ENCODE data around the gene WASF2.

- TF ChIP-seq THAP11 (CRISPR knock-in tag; IDR thresholded peaks at IDR 0.05) (no peak), ZSCAN12 (CRISPR knock-in tag; IDR thresholded peaks at IDR 0.05) (no peak), EP300 (IDR thresholded peaks at IDR 0.05; ENCODE audit: low read depth in 2 of 2, low read length in 2 of 2) (no peak), EP300 (CRISPR knock-in tag; IDR thresholded peaks at IDR 0.05; ENCODE audit: borderline replicate concordance) (no peak), POLR2AphosphoS5 (IDR thresholded peaks at IDR 0.05; ENCODE audit: low read depth, low read length) (no peak), ZNF230 (CRISPR knock-in tag; IDR thresholded peaks at IDR 0.05) (no peak), JUN (CRISPR knock-in tag; IDR thresholded peaks at IDR 0.05) (no peak), MAX (IDR thresholded peaks at IDR 0.05) (no peak), IRF2 (CRISPR knock-in tag; IDR thresholded peaks at IDR 0.05) (no peak), ZNF142 (CRISPR knock-in tag; IDR thresholded peaks at IDR 0.05) (no peak), ZBTB8A (CRISPR knock-in tag; IDR thresholded peaks at IDR 0.05; ENCODE audit: borderline replicate concordance, low read depth) (no peak), ZNF205 (CRISPR knock-in tag; IDR thresholded peaks at IDR 0.05) (no peak), KDM1A (CRISPR knock-in tag; IDR thresholded peaks at IDR 0.05) (no peak)
- TF ChIP-seq, protein P1, sequence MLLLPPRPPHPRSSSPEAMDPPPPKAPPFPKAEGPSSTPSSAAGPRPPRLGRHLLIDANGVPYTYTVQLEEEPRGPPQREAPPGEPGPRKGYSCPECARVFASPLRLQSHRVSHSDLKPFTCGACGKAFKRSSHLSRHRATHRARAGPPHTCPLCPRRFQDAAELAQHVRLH (CRISPR knock-in tag; IDR thresholded peaks at IDR 0.05; ENCODE audit: borderline replicate concordance, low read depth): no peak
- TF ChIP-seq, protein P2, sequence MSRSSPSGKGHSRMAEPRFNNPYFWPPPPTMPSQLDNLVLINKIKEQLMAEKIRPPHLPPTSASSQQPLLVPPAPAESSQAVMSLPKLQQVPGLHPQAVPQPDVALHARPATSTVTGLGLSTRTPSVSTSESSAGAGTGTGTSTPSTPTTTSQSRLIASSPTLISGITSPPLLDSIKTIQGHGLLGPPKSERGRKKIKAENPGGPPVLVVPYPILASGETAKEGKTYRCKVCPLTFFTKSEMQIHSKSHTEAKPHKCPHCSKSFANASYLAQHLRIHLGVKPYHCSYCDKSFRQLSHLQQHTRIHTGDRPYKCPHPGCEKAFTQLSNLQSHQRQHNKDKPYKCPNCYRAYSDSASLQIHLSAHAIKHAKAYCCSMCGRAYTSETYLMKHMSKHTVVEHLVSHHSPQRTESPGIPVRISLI (CRISPR knock-in tag; IDR thresholded peaks at IDR 0.05; ENCODE audit: borderline replicate concordance): no peak
These were observed 106.3 kb downstream of the WASF2 start for GRCh38 chr1:27383661-27384060.
